Glutamatergic neuron (in vitro differentiated cells): ENCODE measurements around the gene FBXW2. TPM values are rescaled to one million over a fixed set of nuclear protein-coding genes. Genes with fewer than 3 reads are reported as not detected.

Experiments
- DNase-seq: peaks from one replicate; pipeline ENCODE4 v3.0.0; 2022
- H3K27ac Mint-ChIP-seq: one replicate; pipeline ENCODE4 v1.8.0; 2020; ENCODE audit warnings: mild to moderate bottlenecking, mixed read lengths, inconsistent platforms; ENCODE audit not compliant: unreplicated experiment
- H3K27me3 Mint-ChIP-seq: one replicate; pipeline ENCODE4 v1.8.0; 2020; ENCODE audit warnings: mild to moderate bottlenecking, moderate library complexity, mixed read lengths, inconsistent platforms; ENCODE audit not compliant: unreplicated experiment
- H3K36me3 Mint-ChIP-seq: one replicate; pipeline ENCODE4 v1.8.0; 2020; ENCODE audit warnings: mild to moderate bottlenecking, mixed read lengths, inconsistent platforms; ENCODE audit not compliant: unreplicated experiment
- H3K4me1 Mint-ChIP-seq: one replicate; pipeline ENCODE4 v1.8.0; 2020; ENCODE audit warnings: mild to moderate bottlenecking, low read depth, mixed read lengths, inconsistent platforms; ENCODE audit not compliant: unreplicated experiment
- H3K4me3 Mint-ChIP-seq: one replicate; pipeline ENCODE4 v1.8.0; 2020; ENCODE audit warnings: mild to moderate bottlenecking, mixed read lengths, inconsistent platforms; ENCODE audit not compliant: unreplicated experiment
- H3K9me3 Mint-ChIP-seq: one replicate; pipeline ENCODE4 v1.8.0; 2020; ENCODE audit warnings: mild to moderate bottlenecking, moderate library complexity, mixed read lengths, inconsistent platforms; ENCODE audit not compliant: unreplicated experiment
- total RNA-seq: library from RNA; stranded (reverse); fragmentation: NEBNext Ultra II Directional; extraction: Animal tissue kit (Norgen Biotek cat#: 25700); gene quantifications from one replicate; pipeline ENCODE4 v1.2.1, GENCODE V29; 2021; ENCODE audit not compliant: unreplicated experiment
- TF ChIP-seq, protein P1 (sequence below): fragments of 200-600 bp; sonication (generic); IDR thresholded peaks from one replicate; pipeline ENCODE4 v1.5.0; 2021; ENCODE audit not compliant: partially characterized antibody, unreplicated experiment

Gene FBXW2
- total RNA-seq, 1 donor from 2014 or later = 67.2 TPM

GRCh38 chr9:120768247-120768646 is 25.0 kb downstream of the FBXW2 start:
- H3K4me3 Mint-ChIP-seq = no peak overlapping the region
- DNase-seq = no peak
- no peaks in the 10 kb centered on the region for H3K27me3 Mint-ChIP-seq
- no peaks in the 10 kb centered on the region for H3K9me3 Mint-ChIP-seq
- peaks cover 4% of the 10 kb centered on the region for H3K4me1 Mint-ChIP-seq
- no peak overlapping the region for H3K27ac Mint-ChIP-seq
- TF ChIP-seq, protein P1, sequence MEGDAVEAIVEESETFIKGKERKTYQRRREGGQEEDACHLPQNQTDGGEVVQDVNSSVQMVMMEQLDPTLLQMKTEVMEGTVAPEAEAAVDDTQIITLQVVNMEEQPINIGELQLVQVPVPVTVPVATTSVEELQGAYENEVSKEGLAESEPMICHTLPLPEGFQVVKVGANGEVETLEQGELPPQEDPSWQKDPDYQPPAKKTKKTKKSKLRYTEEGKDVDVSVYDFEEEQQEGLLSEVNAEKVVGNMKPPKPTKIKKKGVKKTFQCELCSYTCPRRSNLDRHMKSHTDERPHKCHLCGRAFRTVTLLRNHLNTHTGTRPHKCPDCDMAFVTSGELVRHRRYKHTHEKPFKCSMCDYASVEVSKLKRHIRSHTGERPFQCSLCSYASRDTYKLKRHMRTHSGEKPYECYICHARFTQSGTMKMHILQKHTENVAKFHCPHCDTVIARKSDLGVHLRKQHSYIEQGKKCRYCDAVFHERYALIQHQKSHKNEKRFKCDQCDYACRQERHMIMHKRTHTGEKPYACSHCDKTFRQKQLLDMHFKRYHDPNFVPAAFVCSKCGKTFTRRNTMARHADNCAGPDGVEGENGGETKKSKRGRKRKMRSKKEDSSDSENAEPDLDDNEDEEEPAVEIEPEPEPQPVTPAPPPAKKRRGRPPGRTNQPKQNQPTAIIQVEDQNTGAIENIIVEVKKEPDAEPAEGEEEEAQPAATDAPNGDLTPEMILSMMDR = no peak
- H3K36me3 Mint-ChIP-seq = no peaks in the 10 kb centered on the region

DNA sequence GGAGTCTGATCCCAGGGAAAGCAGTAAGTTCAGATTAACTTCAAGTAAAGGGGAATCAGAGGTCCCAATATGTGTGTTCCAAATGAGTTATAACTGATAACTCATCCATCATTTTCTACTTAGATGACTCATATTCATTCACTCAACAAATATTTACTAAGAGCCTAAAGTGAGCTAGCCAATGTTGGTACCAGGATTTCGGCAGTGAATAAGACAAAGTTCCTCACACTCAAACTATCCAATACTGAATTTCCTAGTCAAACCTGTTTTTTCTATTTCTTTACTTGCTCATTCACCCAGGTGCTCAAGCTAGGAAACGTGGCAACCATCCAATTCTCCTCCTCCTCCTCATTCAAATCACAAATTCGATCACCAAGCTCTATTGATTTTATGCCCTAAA is 25.8 kb downstream of the FBXW2 start:
- Mint-ChIP-seq H3K4me1 (peaks cover 4% of the 10 kb centered on the region), H3K36me3 (no peaks in the 10 kb centered on the region), H3K9me3 (no peaks in the 10 kb centered on the region), H3K27me3 (no peaks in the 10 kb centered on the region), H3K27ac (no peak overlapping the region), H3K4me3 (no peak overlapping the region)
- no peak for DNase-seq
- TF ChIP-seq, protein P1 = no peak

DNA sequence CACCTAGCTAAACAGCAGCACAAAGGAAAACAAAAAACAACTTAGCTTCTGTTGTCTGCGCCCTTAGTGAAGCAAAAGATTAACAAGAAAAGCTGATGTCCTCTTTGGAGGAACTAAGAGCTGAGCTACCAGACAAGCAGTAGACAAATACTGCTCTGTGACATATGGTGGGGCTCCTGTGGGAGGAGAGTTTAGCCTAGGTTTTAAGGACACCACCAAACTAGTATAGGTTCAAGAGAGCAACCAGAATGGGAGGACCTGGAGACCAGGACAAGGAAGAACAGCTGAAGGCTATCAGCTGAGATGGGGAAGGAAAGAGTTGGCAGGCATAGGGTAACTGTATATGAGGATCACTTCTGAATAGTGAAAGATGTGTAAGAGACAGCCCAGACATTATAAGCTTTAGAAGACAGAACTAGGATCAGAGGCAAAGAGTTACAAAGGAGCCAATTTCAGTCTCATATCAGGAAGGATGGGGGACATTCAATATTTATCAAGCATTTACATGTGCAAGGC is 27.2 kb downstream of the FBXW2 start:
- no peak for DNase-seq
- TF ChIP-seq, protein P1 = no peak
- Mint-ChIP-seq H3K36me3 (no peaks in the 10 kb centered on the region), H3K9me3 (no peaks in the 10 kb centered on the region), H3K27me3 (no peaks in the 10 kb centered on the region), H3K4me3 (no peak overlapping the region), H3K27ac (peak overlapping the region; percentile 1), H3K4me1 (peaks cover 4% of the 10 kb centered on the region)

GRCh38 chr9:120764476-120764875 is 28.7 kb downstream of the FBXW2 start:
- no peaks in the 10 kb centered on the region for H3K36me3 Mint-ChIP-seq
- no peak overlapping the region for H3K4me3 Mint-ChIP-seq
- H3K27ac Mint-ChIP-seq = no peak overlapping the region

GRCh38 chr9:120761006-120761405 is 32.2 kb downstream of the FBXW2 start:
- H3K9me3 Mint-ChIP-seq = no peaks in the 10 kb centered on the region
- no peaks in the 10 kb centered on the region for H3K27me3 Mint-ChIP-seq
- no peaks in the 10 kb centered on the region for H3K36me3 Mint-ChIP-seq
- DNase-seq = no peak
- peaks cover 2% of the 10 kb centered on the region for H3K4me1 Mint-ChIP-seq
- H3K4me3 Mint-ChIP-seq = no peak overlapping the region
- TF ChIP-seq, protein P1 = no peak
- no peak overlapping the region for H3K27ac Mint-ChIP-seq

More at GRCh38 chr9:120764476-120764875, 28.7 kb downstream of the FBXW2 start:
- TF ChIP-seq, protein P1 = no peak
- DNase-seq = no peak
- Mint-ChIP-seq H3K27me3 (no peaks in the 10 kb centered on the region), H3K9me3 (no peaks in the 10 kb centered on the region), H3K4me1 (peaks cover 4% of the 10 kb centered on the region)
